Fibroblast of pulmonary artery (primary cell): ENCODE measurements around the gene ZNF606.

Experiments used
- DNase-seq: peaks from one replicate; pipeline ENCODE4 v3.0.0-alpha.2; 2010; ENCODE audit warnings: low read depth
- H3K4me3 ChIP-seq: replicated peaks from 2 replicates; pipeline ENCODE4 v1.5.1; 2011; ENCODE audit warnings: low read depth, mild to moderate bottlenecking, control low read depth, low read length, moderate library complexity
- TF ChIP-seq, protein P1 (sequence below): IDR thresholded peaks from 2 replicates; pipeline ENCODE4 v1.5.1; 2011; ENCODE audit warnings: mild to moderate bottlenecking, control low read depth, low read length, inconsistent platforms; ENCODE audit errors: missing control alignments

ZNF606 gene

GRCh38 chr19:58034477-58034793 lies 31.8 kb upstream of the ZNF606 start:
- TF ChIP-seq, protein P1, sequence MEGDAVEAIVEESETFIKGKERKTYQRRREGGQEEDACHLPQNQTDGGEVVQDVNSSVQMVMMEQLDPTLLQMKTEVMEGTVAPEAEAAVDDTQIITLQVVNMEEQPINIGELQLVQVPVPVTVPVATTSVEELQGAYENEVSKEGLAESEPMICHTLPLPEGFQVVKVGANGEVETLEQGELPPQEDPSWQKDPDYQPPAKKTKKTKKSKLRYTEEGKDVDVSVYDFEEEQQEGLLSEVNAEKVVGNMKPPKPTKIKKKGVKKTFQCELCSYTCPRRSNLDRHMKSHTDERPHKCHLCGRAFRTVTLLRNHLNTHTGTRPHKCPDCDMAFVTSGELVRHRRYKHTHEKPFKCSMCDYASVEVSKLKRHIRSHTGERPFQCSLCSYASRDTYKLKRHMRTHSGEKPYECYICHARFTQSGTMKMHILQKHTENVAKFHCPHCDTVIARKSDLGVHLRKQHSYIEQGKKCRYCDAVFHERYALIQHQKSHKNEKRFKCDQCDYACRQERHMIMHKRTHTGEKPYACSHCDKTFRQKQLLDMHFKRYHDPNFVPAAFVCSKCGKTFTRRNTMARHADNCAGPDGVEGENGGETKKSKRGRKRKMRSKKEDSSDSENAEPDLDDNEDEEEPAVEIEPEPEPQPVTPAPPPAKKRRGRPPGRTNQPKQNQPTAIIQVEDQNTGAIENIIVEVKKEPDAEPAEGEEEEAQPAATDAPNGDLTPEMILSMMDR = no peak
- no peak for DNase-seq
- H3K4me3 ChIP-seq = no peak overlapping the region

GRCh38 chr19:58033741-58034476 lies 31.3 kb upstream of the ZNF606 start, which contains the start of gene ZSCAN1:
ZSCAN1 (plus strand) TSS chr19:58034025; CDS start chr19:58037837, 3,812 bp downstream.
- TF ChIP-seq, protein P1 = no peak
- peak within 1 kb of the TSS; percentile 10 for H3K4me3 ChIP-seq
- peak; percentile 49 for DNase-seq

DNA sequence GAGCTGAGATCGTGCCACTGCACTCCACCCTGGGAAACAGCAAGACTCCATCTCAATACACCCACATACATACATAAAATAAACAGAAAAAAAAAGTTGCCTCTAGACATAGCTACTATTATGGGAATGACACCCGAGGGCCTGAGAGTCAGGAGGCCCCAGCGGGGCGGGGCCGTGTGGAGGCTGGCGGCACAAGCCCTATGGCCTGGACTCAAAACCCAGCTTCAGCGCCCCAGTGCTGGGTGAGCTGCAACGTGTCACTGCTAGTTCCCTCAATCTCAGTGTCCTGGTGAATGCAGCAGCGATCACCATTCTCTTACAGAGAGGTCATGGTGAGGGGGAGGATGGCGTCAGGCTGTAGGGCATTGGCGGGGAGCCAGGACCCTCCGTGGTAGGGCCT lies 22.0 kb upstream of the ZNF606 start:
- H3K4me3 ChIP-seq = no peak overlapping the region
- TF ChIP-seq, protein P1 = no peak

GRCh38 chr19:58022283-58022660 lies 19.7 kb upstream of the ZNF606 start:
- TF ChIP-seq, protein P1 = no peak
- H3K4me3 ChIP-seq = no peak overlapping the region
- no peak for DNase-seq

More for the DNA sequence above, 22.0 kb upstream of the ZNF606 start:
- DNase-seq = no peak

DNA sequence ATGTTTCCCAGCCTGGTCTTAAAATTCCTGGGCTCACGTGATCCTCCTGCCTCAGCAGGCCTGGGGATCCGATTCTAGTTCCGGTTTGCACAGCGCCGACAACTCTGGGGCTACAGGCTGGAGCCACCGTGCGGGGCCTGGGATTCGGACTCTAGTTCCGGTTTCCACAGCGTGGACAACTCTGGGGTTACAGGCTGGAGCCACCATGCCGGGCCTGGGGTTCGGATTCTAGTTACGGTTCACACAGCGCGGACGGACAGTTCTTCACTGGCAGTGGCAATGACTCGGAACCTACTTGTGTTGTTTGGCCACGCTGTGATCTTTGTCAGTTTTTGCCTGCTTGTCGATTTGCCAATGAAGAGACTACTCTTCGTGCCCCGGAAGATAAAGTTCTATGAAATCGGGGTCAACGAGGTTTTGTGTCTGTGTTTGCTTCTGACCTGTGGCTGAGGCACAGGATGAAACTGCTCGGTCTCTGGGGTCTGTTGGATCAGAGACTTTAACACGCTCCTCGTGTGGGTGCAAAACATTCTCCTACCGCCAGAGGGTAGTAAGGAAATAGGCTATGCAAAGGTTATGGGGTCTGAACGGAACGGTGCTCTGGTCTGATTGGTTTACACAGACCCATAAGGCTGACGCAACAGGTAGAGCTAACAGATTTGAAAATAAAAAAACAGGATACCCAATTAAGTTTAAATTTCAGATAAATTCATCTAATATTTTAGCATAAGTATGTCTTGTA lies 19.1 kb upstream of the ZNF606 start:
- DNase-seq = peak; percentile 50
- TF ChIP-seq, protein P1 = peak; percentile 22
- H3K4me3 ChIP-seq = no peak overlapping the region

- TF ChIP-seq, protein P1 = no peak
- no peak overlapping the region for H3K4me3 ChIP-seq
- DNase-seq = no peak
These were observed 17.5 kb upstream of the ZNF606 start for GRCh38 chr19:58020129-58020528.
